GM21786 (cell line): Measurements from ENCODE around the gene RBM4.

Source experiments
- ATAC-seq: cut with Tn5 transposase; IDR thresholded peaks from one replicate; pipeline ENCODE4 v1.9.1; 2021; ENCODE audit not compliant: unreplicated experiment

RBM4 gene

GRCh38 chr11:66649903-66650302 is 11.4 kb downstream of the RBM4 start:
- no peak for ATAC-seq

- ATAC-seq = no peak
These were observed 12.5 kb downstream of the RBM4 start for GRCh38 chr11:66651016-66651415.

- no peak for ATAC-seq
These were observed 14.1 kb downstream of the RBM4 start for GRCh38 chr11:66652651-66653050.

- no peak for ATAC-seq
These were observed 14.6 kb downstream of the RBM4 start for GRCh38 chr11:66653123-66653522.

- ATAC-seq = no peak
These were observed 21.3 kb downstream of the RBM4 start for GRCh38 chr11:66659763-66660162.

GRCh38 chr11:66663741-66664296 is 25.3 kb downstream of the RBM4 start:
- no peak for ATAC-seq

GRCh38 chr11:66665369-66665768 is 26.9 kb downstream of the RBM4 start:
- no peak for ATAC-seq

GRCh38 chr11:66670816-66671215 is 32.3 kb downstream of the RBM4 start:
- ATAC-seq = no peak

- ATAC-seq = no peak
These were observed 36.6 kb downstream of the RBM4 start for GRCh38 chr11:66674964-66675602.

GRCh38 chr11:66676282-66676919 is 37.9 kb downstream of the RBM4 start:
- ATAC-seq = no peak

GRCh38 chr11:66676931-66677598 is 38.6 kb downstream of the RBM4 start:
- no peak for ATAC-seq

- ATAC-seq = peak; percentile 84
These were observed 39.3 kb downstream of the RBM4 start, which contains the start of gene RBM4B for GRCh38 chr11:66677599-66678375. TSS of gene RBM4B (minus strand) at chr11:66677887. CDS start at chr11:66677079, 808 bp downstream.

GRCh38 chr11:66680966-66681645 is 42.6 kb downstream of the RBM4 start:
- ATAC-seq = no peak

- ATAC-seq = no peak
These were observed 45.4 kb downstream of the RBM4 start for GRCh38 chr11:66683877-66684276.

- no peak for ATAC-seq
These were observed 46.1 kb downstream of the RBM4 start for GRCh38 chr11:66684635-66685034.

GRCh38 chr11:66685276-66686099 is 47.0 kb downstream of the RBM4 start:
- no peak for ATAC-seq

GRCh38 chr11:66686100-66686785 is 47.7 kb downstream of the RBM4 start:
- no peak for ATAC-seq

GRCh38 chr11:66686801-66687750 is 48.6 kb downstream of the RBM4 start:
- ATAC-seq = no peak
